ENCODE results near the gene PABPN1L.

- TF ChIP-seq EZH2phosphoT487 (IDR thresholded peaks at IDR 0.05; ENCODE audit: unreplicated experiment) (no peak), CTCF (conservative IDR thresholded peaks at IDR 0.05; ENCODE audit: low read depth in 2 of 2) (no peak), POLR2AphosphoS5 (IDR thresholded peaks at IDR 0.05; ENCODE audit: low read depth) (no peak), ZNF114 (CRISPR knock-in tag; IDR thresholded peaks at IDR 0.05) (no peak)
Measured at GRCh38 chr16:88913001-88913612, 46.6 kb upstream of the PABPN1L start.

Data from GM23338 (cell line).